HEK293 (cell line): ENCODE results near the gene NSMCE1.

ENCODE experiments used
- CTCF ChIA-PET: fragments of 350-600 bp; formaldehyde crosslinking; extraction: SDS; loops from one replicate; lab custom pipeline; 2021; ENCODE audit warnings: antibody characterized with exemption; lab: Yijun Ruan, JAX
- POLR2A ChIA-PET: fragments of 300-600 bp; formaldehyde crosslinking; extraction: SDS; loops from one replicate; lab custom pipeline; 2020; ENCODE audit warnings: antibody characterized with exemption, inconsistent platforms; lab: Yijun Ruan, JAX
- H3K27ac ChIP-seq: fragments of 200-500 bp; sonication (Bioruptor generic); 2 replicates; pipeline ENCODE4 v1.5.1; 2014; ENCODE audit warnings: low read depth, low read length, control low read depth, inconsistent platforms; ENCODE audit errors: extremely low read depth
- H3K36me3 ChIP-seq, 2 experiments: fragments of 200-500 bp in 1 of 2; sonication (Bioruptor generic) in 1 of 2; 1 replicate in 1 of 2; 2 replicates in 1 of 2; pipeline ENCODE4 v1.5.1; 2014 to 2017; ENCODE audit warnings: inconsistent platforms in 2 of 2, low read length in 2 of 2; ENCODE audit not compliant: control insufficient read depth in 2 of 2, insufficient read depth in 1 of 2
- H3K4me1 ChIP-seq: fragments of 200-500 bp; sonication (Bioruptor generic); 2 replicates; pipeline ENCODE4 v1.5.1; 2014; ENCODE audit warnings: mild to moderate bottlenecking, low read length, inconsistent platforms; ENCODE audit not compliant: control insufficient read depth, insufficient read depth
- H3K4me3 ChIP-seq: 2 replicates; pipeline ENCODE4 v1.5.1; 2011; ENCODE audit warnings: low read depth, mild to moderate bottlenecking, control low read depth, low read length, moderate library complexity
- H3K9me3 ChIP-seq: fragments of 200-500 bp; sonication (Bioruptor generic); 2 replicates; pipeline ENCODE4 v1.5.1; 2014; ENCODE audit warnings: low read depth, low read length, inconsistent platforms; ENCODE audit not compliant: control insufficient read depth, insufficient read depth
- KLF10 ChIP-seq: fragments of 450-650 bp; IDR thresholded peaks from 2 replicates; pipeline ENCODE4 v1.5.1; 2018; ENCODE audit warnings: missing biosample characterization, mild to moderate bottlenecking, missing genetic modification characterization
- SCRT2 ChIP-seq: fragments of 450-650 bp; formaldehyde crosslinking; IDR thresholded peaks from 2 replicates; pipeline ENCODE4 v1.5.1; 2016; ENCODE audit warnings: missing biosample characterization, missing genetic modification characterization
- SETDB1 ChIP-seq: IDR thresholded peaks from one replicate; pipeline ENCODE4 v1.6.1; 2017; ENCODE audit warnings: mild to moderate bottlenecking, low read length, moderate library complexity, mixed read lengths; ENCODE audit not compliant: insufficient read length
- WT1 ChIP-seq: fragments of 450-650 bp; formaldehyde crosslinking; IDR thresholded peaks from 2 replicates; pipeline ENCODE4 v1.5.1; 2016; ENCODE audit warnings: missing biosample characterization, missing genetic modification characterization
- ZFP69B ChIP-seq: fragments of 450-650 bp; formaldehyde crosslinking; IDR thresholded peaks from 2 replicates; pipeline ENCODE4 v1.5.1; 2016; ENCODE audit warnings: missing biosample characterization, missing genetic modification characterization
- ZNF114 ChIP-seq: fragments of 450-650 bp; formaldehyde crosslinking; IDR thresholded peaks from 2 replicates; pipeline ENCODE4 v1.5.0; 2017; ENCODE audit warnings: missing biosample characterization, missing genetic modification characterization
- ZNF146 ChIP-seq: fragments of 450-650 bp; formaldehyde crosslinking; IDR thresholded peaks from 2 replicates; pipeline ENCODE4 v1.5.1; 2016; ENCODE audit warnings: missing biosample characterization, missing genetic modification characterization
- ZNF174 ChIP-seq: fragments of 450-650 bp; formaldehyde crosslinking; IDR thresholded peaks from 2 replicates; pipeline ENCODE4 v1.5.0; 2017; ENCODE audit warnings: missing biosample characterization, mild to moderate bottlenecking, missing genetic modification characterization
- ZNF19 ChIP-seq: fragments of 450-650 bp; formaldehyde crosslinking; IDR thresholded peaks from 2 replicates; pipeline ENCODE4; 2016; ENCODE audit warnings: missing biosample characterization, missing genetic modification characterization, low read depth
- ZNF239 ChIP-seq: fragments of 450-650 bp; formaldehyde crosslinking; IDR thresholded peaks from 2 replicates; pipeline ENCODE4 v1.5.1; 2016; ENCODE audit warnings: missing biosample characterization, missing genetic modification characterization
- ZNF274 ChIP-seq, 2 experiments: fragments of 200-500 bp in 1 of 2; fragments of 450-650 bp in 1 of 2; sonication (Bioruptor generic) in 1 of 2; formaldehyde crosslinking in 1 of 2; IDR thresholded peaks; 2 replicates each; pipeline versions ENCODE4 v1.5.1 to v1.6.1; 2014 to 2016; ENCODE audit warnings: borderline replicate concordance in 1 of 2, inconsistent platforms in 1 of 2, low read length in 1 of 2, missing biosample characterization in 1 of 2, missing genetic modification characterization in 1 of 2
- ZNF433 ChIP-seq: fragments of 450-650 bp; formaldehyde crosslinking; IDR thresholded peaks from 2 replicates; pipeline ENCODE4 v1.5.1; 2016; ENCODE audit warnings: missing biosample characterization, missing genetic modification characterization, low read depth
- ZNF521 ChIP-seq: fragments of 450-650 bp; formaldehyde crosslinking; IDR thresholded peaks from 2 replicates; pipeline ENCODE4 v1.5.1; 2017; ENCODE audit warnings: missing biosample characterization, mild to moderate bottlenecking, missing genetic modification characterization
- ZNF529 ChIP-seq: fragments of 450-650 bp; formaldehyde crosslinking; IDR thresholded peaks from 2 replicates; pipeline ENCODE4 v1.5.1; 2017; ENCODE audit warnings: missing genetic modification characterization, missing biosample characterization; ENCODE audit not compliant: insufficient replicate concordance
- ZNF621 ChIP-seq: fragments of 450-650 bp; formaldehyde crosslinking; IDR thresholded peaks from 2 replicates; pipeline ENCODE4 v1.5.1; 2017; ENCODE audit warnings: missing biosample characterization, missing genetic modification characterization
- ZNF658 ChIP-seq: fragments of 450-650 bp; formaldehyde crosslinking; IDR thresholded peaks from 2 replicates; pipeline ENCODE4; 2016; ENCODE audit warnings: missing biosample characterization, missing genetic modification characterization
- ZNF76 ChIP-seq: fragments of 450-650 bp; formaldehyde crosslinking; IDR thresholded peaks from 2 replicates; pipeline ENCODE4; 2016; ENCODE audit warnings: low read depth, missing biosample characterization, missing genetic modification characterization, borderline replicate concordance
- ZNF843 ChIP-seq: fragments of 450-650 bp; formaldehyde crosslinking; IDR thresholded peaks from 2 replicates; pipeline ENCODE4 v1.5.1; 2016; ENCODE audit warnings: missing biosample characterization, missing genetic modification characterization
- TF ChIP-seq, protein P1 (sequence below): fragments of 450-650 bp; formaldehyde crosslinking; IDR thresholded peaks from 2 replicates; pipeline ENCODE4 v1.5.1; 2016; ENCODE audit warnings: missing biosample characterization, missing genetic modification characterization
- TF ChIP-seq, protein P2 (sequence below): IDR thresholded peaks from 2 replicates; pipeline ENCODE4 v1.6.1; 2011; ENCODE audit warnings: mild to moderate bottlenecking, low read depth, low read length, borderline replicate concordance
- TF ChIP-seq, protein P3 (sequence below): fragments of 450-650 bp; formaldehyde crosslinking; IDR thresholded peaks from 2 replicates; pipeline ENCODE4 v1.5.1; 2016; ENCODE audit warnings: missing biosample characterization, missing genetic modification characterization
- TF ChIP-seq, protein P4 (sequence below): fragments of 450-650 bp; formaldehyde crosslinking; IDR thresholded peaks from 2 replicates; pipeline ENCODE4 v1.5.1; 2016; ENCODE audit warnings: missing biosample characterization, missing genetic modification characterization

NSMCE1 gene

DNA sequence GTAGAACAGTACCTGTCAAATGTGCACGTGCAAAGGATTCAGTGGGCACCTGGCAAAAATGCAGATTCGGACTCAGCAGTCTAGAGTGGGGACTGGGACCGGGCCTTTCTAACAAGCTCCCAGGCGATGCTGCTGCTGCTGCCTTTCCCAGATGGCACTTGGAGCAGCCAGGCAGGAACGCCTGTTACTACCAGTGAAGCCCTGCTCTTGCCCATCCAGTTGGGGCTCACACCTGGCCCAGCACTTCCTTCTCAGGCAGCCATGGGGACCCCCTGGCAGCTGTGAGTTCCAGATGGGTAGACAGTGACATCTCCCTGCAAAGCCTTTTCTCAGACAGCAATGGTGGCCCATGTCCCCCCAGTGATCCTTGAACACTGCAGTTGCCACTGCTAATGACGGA, 34.8 kb downstream of the NSMCE1 start:
- no peak overlapping the region for H3K27ac ChIP-seq
- POLR2A ChIA-PET: no interaction called here
- H3K9me3 ChIP-seq: no peaks in the 10 kb centered on the region
- H3K36me3 ChIP-seq: peaks cover 0 to 40% of the 10 kb centered on the region in 2 experiments; a peak in 1 of 3 replicates
- H3K4me1 ChIP-seq: peaks cover 4% of the 10 kb centered on the region; the same call in 1 of the 2 replicates
- TF ChIP-seq ZNF114 (tag by site-specific recombination) (no peak), ZNF621 (no peak), ZNF239 (tag by site-specific recombination) (no peak), ZNF658 (no peak), ZNF76 (tag by site-specific recombination) (no peak)
- CTCF ChIA-PET: interaction anchor here (0.6 to 4.4 kb wide), 9 partner anchors 11 to 255 kb away, joined by 3 to 83 read pairs (median 8); partner anchors contain the start of gene KDM8
- no peak overlapping the region for H3K4me3 ChIP-seq

DNA sequence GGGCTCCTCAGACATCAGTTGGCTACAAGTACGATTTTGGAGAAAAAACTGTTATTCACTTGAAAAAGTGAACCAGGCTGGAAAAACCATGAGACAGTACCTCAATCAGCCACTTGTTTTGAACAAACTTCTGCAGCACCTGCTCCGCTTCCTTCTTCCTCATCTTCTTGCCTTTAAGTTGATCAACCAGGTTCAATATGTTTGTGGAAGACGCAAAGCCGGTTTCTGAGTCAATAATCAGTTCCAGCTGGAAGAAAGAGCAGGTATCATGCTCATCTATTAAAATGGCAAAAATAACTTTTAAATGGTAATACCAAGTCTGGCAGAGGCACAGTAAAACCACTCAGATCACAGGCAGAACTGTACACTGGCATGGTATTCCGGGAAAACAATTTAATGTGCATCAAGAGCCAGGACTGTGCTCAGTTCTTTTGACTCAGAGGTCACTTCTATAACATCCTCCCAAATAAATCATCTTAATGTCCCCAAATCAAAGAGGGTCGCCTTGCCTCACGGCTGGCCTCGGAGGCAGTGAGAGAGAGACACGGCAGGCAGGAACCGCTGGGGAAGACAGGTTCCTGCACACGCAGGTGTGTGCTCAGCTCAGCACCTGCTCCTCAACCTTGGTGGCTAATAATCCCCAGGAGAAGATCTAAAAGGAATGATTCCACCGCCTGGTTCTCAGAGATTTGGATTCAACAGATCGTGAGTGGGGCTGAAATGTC, 35.5 kb downstream of the NSMCE1 start:
- Histone ChIP-seq H3K36me3 (peaks cover 0 to 40% of the 10 kb centered on the region in 2 experiments; a peak in 1 of 3 replicates), H3K4me3 (no peak overlapping the region), H3K27ac (no peak overlapping the region), H3K4me1 (peaks cover 4% of the 10 kb centered on the region; the same call in 1 of the 2 replicates), H3K9me3 (no peaks in the 10 kb centered on the region)
- CTCF ChIA-PET: interaction anchor here (0.6 to 4.4 kb wide), 6 partner anchors 11 to 142 kb away, joined by 3 to 83 read pairs (median 14); no protein-coding TSS in a partner anchor
- POLR2A ChIA-PET: no interaction called here
- TF ChIP-seq ZNF274 (IDR thresholded peaks at IDR 0.05; ENCODE audit: low read length): no peak
- no peak for TF ChIP-seq ZNF274 (tag by site-specific recombination; IDR thresholded peaks at IDR 0.05; ENCODE audit: borderline replicate concordance)
- TF ChIP-seq ZNF521 (tag by site-specific recombination): no peak
- TF ChIP-seq KLF10 (tag by site-specific recombination): no peak
- no peak for TF ChIP-seq ZNF146 (tag by site-specific recombination)
- TF ChIP-seq ZNF114 (tag by site-specific recombination): no peak
- no peak for TF ChIP-seq ZFP69B
- TF ChIP-seq SCRT2 (tag by site-specific recombination): no peak
- TF ChIP-seq, protein P1, sequence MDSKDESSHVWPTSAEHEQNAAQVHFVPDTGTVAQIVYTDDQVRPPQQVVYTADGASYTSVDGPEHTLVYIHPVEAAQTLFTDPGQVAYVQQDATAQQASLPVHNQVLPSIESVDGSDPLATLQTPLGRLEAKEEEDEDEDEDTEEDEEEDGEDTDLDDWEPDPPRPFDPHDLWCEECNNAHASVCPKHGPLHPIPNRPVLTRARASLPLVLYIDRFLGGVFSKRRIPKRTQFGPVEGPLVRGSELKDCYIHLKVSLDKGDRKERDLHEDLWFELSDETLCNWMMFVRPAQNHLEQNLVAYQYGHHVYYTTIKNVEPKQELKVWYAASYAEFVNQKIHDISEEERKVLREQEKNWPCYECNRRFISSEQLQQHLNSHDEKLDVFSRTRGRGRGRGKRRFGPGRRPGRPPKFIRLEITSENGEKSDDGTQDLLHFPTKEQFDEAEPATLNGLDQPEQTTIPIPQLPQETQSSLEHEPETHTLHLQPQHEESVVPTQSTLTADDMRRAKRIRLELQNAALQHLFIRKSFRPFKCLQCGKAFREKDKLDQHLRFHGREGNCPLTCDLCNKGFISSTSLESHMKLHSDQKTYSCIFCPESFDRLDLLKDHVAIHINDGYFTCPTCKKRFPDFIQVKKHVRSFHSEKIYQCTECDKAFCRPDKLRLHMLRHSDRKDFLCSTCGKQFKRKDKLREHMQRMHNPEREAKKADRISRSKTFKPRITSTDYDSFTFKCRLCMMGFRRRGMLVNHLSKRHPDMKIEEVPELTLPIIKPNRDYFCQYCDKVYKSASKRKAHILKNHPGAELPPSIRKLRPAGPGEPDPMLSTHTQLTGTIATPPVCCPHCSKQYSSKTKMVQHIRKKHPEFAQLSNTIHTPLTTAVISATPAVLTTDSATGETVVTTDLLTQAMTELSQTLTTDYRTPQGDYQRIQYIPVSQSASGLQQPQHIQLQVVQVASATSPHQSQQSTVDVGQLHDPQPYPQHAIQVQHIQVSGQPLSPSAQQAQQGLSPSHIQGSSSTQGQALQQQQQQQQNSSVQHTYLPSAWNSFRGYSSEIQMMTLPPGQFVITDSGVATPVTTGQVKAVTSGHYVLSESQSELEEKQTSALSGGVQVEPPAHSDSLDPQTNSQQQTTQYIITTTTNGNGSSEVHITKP (tag by site-specific recombination): no peak
- no peak for TF ChIP-seq ZNF658
- TF ChIP-seq ZNF529: no peak
- no peak for TF ChIP-seq ZNF433 (tag by site-specific recombination)
- TF ChIP-seq WT1 (tag by site-specific recombination): no peak

DNA sequence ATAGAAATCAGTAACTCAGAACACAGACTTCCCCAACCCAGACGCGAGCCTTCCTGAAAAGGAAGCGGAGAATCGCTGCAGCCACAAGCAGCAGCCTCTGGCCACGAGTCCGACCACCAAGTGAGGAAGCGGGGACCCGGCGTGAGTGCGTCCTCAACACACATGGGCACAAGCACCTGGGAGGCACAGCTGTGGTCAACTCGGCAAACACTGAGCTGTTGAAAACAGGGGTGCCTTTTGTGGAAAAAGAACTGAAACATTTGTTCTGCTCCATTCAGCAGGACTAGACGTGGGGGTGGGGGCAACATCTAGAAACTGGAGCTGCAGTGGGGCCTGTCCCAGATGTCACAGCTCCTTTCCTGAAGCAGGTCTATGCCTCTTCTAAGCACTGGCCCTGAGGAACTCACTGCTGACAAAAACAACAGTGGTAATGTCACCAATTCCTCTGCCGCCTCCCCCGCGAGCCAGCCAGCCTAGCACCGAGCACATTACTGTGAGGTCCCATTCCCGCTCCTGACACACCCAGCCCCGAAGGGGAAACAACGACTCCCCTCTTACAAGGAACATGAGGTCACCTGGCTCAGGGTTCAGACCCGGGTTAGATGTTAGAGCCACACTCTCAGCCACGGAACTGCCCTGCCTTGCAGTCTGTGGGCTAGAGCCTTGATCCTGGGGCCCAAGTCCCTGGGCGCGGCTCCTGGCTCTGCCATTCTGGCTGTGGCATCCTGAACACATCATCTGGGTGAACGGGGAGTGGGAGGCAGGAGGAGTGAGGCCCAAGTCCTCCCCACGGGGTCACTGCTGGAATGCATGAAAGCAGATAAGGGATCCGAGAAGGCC, 36.3 kb downstream of the NSMCE1 start:
- H3K9me3 ChIP-seq: no peaks in the 10 kb centered on the region
- CTCF ChIA-PET: interaction anchor here (0.6 to 0.7 kb wide), 2 partner anchors 11 kb away, joined by 3 read pairs; no protein-coding TSS in a partner anchor
- no peak overlapping the region for H3K27ac ChIP-seq
- peaks cover 0 to 40% of the 10 kb centered on the region in 2 experiments; a peak in 1 of 3 replicates for H3K36me3 ChIP-seq
- POLR2A ChIA-PET: no interaction called here
- peaks cover 4% of the 10 kb centered on the region; the same call in 1 of the 2 replicates for H3K4me1 ChIP-seq
- no peak overlapping the region for H3K4me3 ChIP-seq
- TF ChIP-seq ZNF843: no peak
- TF ChIP-seq ZNF174 (tag by site-specific recombination): no peak
- TF ChIP-seq, protein P2, sequence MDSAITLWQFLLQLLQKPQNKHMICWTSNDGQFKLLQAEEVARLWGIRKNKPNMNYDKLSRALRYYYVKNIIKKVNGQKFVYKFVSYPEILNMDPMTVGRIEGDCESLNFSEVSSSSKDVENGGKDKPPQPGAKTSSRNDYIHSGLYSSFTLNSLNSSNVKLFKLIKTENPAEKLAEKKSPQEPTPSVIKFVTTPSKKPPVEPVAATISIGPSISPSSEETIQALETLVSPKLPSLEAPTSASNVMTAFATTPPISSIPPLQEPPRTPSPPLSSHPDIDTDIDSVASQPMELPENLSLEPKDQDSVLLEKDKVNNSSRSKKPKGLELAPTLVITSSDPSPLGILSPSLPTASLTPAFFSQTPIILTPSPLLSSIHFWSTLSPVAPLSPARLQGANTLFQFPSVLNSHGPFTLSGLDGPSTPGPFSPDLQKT: no peak
- TF ChIP-seq, protein P3, sequence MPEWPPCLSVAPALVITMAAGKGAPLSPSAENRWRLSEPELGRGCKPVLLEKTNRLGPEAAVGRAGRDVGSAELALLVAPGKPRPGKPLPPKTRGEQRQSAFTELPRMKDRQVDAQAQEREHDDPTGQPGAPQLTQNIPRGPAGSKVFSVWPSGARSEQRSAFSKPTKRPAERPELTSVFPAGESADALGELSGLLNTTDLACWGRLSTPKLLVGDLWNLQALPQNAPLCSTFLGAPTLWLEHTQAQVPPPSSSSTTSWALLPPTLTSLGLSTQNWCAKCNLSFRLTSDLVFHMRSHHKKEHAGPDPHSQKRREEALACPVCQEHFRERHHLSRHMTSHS (tag by site-specific recombination): no peak
- TF ChIP-seq, protein P4, sequence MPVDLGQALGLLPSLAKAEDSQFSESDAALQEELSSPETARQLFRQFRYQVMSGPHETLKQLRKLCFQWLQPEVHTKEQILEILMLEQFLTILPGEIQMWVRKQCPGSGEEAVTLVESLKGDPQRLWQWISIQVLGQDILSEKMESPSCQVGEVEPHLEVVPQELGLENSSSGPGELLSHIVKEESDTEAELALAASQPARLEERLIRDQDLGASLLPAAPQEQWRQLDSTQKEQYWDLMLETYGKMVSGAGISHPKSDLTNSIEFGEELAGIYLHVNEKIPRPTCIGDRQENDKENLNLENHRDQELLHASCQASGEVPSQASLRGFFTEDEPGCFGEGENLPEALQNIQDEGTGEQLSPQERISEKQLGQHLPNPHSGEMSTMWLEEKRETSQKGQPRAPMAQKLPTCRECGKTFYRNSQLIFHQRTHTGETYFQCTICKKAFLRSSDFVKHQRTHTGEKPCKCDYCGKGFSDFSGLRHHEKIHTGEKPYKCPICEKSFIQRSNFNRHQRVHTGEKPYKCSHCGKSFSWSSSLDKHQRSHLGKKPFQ (tag by site-specific recombination): no peak
- no peak for TF ChIP-seq ZNF19 (tag by site-specific recombination)
- no peak for TF ChIP-seq SETDB1
